K562 (cell line): ENCODE data around the gene PRUNE1. TPM values are rescaled to one million over a fixed set of nuclear protein-coding genes. Genes with fewer than 3 reads are reported as not detected.
A peak's percentile ranks its signal among the peaks of the same experiment; 100 is the strongest.

ENCODE experiments used
- MYC ChIP-seq, 2 experiments: fragments of 250-450 bp in 1 of 2; sonication (Bioruptor Pico) in 1 of 2; IDR thresholded peaks; 2 replicates each; pipeline versions ENCODE4 v1.5.1 to v1.6.1; 2012 to 2021; ENCODE audit warnings: low read depth in 2 of 2, borderline replicate concordance in 1 of 2, improper control_type of control experiment in 1 of 2, low read length in 1 of 2, mild to moderate bottlenecking in 1 of 2, moderate library complexity in 1 of 2
- NFYB ChIP-seq: IDR thresholded peaks from 2 replicates; pipeline ENCODE4 v1.6.1; 2011; ENCODE audit warnings: mild to moderate bottlenecking, moderate library complexity; ENCODE audit not compliant: insufficient read length; ENCODE audit errors: extremely low read depth
- POLR2A ChIP-seq: fragments of 450-650 bp; conservative IDR thresholded peaks from 2 replicates; pipeline ENCODE4 v1.6.1; 2016
- POLR2G ChIP-seq: fragments of 200-400 bp; formaldehyde crosslinking; IDR thresholded peaks from 2 replicates; pipeline ENCODE4 v1.6.1; 2017; ENCODE audit warnings: low read depth, mild to moderate bottlenecking, antibody characterized with exemption, low read length, moderate library complexity
- RBFOX2 ChIP-seq: fragments of 200-400 bp; formaldehyde crosslinking; IDR thresholded peaks from 2 replicates; pipeline ENCODE4 v1.6.1; 2017; ENCODE audit warnings: low read depth, mild to moderate bottlenecking, low read length, moderate library complexity
- RBM22 ChIP-seq: fragments of 200-400 bp; formaldehyde crosslinking; IDR thresholded peaks from 2 replicates; pipeline ENCODE4 v1.6.1; 2018; ENCODE audit warnings: low read length, low read depth; ENCODE audit not compliant: poor library complexity, severe bottlenecking
- TFAM ChIP-seq: fragments of 250-450 bp; sonication (Bioruptor Pico); conservative IDR thresholded peaks from 2 replicates; pipeline ENCODE4 v1.5.0; 2021; ENCODE audit warnings: mild to moderate bottlenecking, moderate library complexity
- TOE1 ChIP-seq, 2 experiments: fragments of 450-650 bp in 1 of 2; sonication (generic) in 1 of 2; formaldehyde crosslinking in 1 of 2; IDR thresholded peaks; 2 replicates each; pipeline versions ENCODE4 v1.7.1 to v1.8.0; 2016 to 2022; ENCODE audit warnings: borderline replicate concordance in 2 of 2, mild to moderate bottlenecking in 2 of 2, antibody characterized with exemption in 1 of 2, inconsistent platforms in 1 of 2, low read depth in 1 of 2, missing genetic modification reagents in 1 of 2, moderate library complexity in 1 of 2
- polyA plus RNA-seq, 8 experiments: library from polyadenylated mRNA; depleted of rRNA in 4 of 8; stranded (reverse) in 5 of 8; unstranded in 3 of 8; fragments of >200 nt; fragmentation: Nextera tagmentation in 2 of 8; fragmentation: Illumina TruSeq in 1 of 8; extraction: Ambion mirVana in 2 of 8; extraction: Trizol in 1 of 8; gene quantifications; 2 replicates each; pipeline versions ENCODE4 v1.2.1 to v1.2.3, GENCODE V29; 2011 to 2014; ENCODE audit warnings: inconsistent platforms in 1 of 8, missing spikeins in 1 of 8
- total RNA-seq, 7 experiments: library from RNA; depleted of rRNA in 6 of 7; stranded (reverse); fragments of >200 nt in 6 of 7; fragmentation: Illumina TruSeq in 2 of 7; extraction: Trizol in 2 of 7; gene quantifications; 2 replicates each; pipeline versions ENCODE4 v1.2.1 to v1.2.3, GENCODE V29; 2011 to 2021; ENCODE audit warnings: low replicate concordance in 1 of 7
- TF ChIP-seq, protein P1 (sequence below): fragments of 450-650 bp; IDR thresholded peaks from 2 replicates; pipeline ENCODE4 v1.6.1; 2018; ENCODE audit warnings: mild to moderate bottlenecking, low read depth; ENCODE audit not compliant: partially characterized antibody
- TF ChIP-seq, protein P2 (sequence below): fragments of 450-650 bp; IDR thresholded peaks from 2 replicates; pipeline ENCODE4 v1.6.1; 2017; ENCODE audit warnings: antibody characterized with exemption, mild to moderate bottlenecking

PRUNE1 gene
- total and polyA plus RNA-seq, 9 of the 15 experiments (the other 6 are each of a cell fraction or from before 2014, with no cell fraction given), result 16.7 to 48.3 (median 26.2) TPM

DNA sequence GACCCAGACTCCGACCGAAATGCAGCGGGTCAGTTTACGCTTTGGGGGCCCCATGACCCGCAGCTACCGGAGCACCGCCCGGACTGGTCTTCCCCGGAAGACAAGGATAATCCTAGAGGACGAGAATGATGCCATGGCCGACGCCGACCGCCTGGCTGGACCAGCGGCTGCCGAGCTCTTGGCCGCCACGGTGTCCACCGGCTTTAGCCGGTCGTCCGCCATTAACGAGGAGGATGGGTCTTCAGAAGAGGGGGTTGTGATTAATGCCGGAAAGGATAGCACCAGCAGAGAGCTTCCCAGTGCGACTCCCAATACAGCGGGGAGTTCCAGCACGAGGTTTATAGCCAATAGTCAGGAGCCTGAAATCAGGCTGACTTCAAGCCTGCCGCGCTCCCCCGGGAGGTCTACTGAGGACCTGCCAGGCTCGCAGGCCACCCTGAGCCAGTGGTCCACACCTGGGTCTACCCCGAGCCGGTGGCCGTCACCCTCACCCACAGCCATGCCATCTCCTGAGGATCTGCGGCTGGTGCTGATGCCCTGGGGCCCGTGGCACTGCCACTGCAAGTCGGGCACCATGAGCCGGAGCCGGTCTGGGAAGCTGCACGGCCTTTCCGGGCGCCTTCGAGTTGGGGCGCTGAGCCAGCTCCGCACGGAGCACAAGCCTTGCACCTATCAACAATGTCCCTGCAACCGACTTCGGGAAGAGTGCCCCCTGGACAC is 39.8 kb downstream of the PRUNE1 start (continued):
- TF ChIP-seq TOE1 (IDR thresholded peaks at IDR 0.05; ENCODE audit: borderline replicate concordance) (no peak), TOE1 (CRISPR knock-in tag; IDR thresholded peaks at IDR 0.05; ENCODE audit: borderline replicate concordance, low read depth) (0 out of 2 replicates have a peak, but pooled peaks have one; percentile 61), NFYB (no peak), RBM22 (peak; percentile 77), POLR2G (peak; percentile 78), RBFOX2 (peak; percentile 58), POLR2A (peak; percentile 17; the same call in 1 of the 2 replicates), TFAM (CRISPR knock-in tag) (no peak), MYC (IDR thresholded peaks at IDR 0.05; ENCODE audit: low read depth, low read length) (no peak), MYC (CRISPR knock-in tag; IDR thresholded peaks at IDR 0.05; ENCODE audit: borderline replicate concordance, low read depth) (0 out of 2 replicates have a peak, but pooled peaks have one; percentile 55)
- TF ChIP-seq, protein P1, sequence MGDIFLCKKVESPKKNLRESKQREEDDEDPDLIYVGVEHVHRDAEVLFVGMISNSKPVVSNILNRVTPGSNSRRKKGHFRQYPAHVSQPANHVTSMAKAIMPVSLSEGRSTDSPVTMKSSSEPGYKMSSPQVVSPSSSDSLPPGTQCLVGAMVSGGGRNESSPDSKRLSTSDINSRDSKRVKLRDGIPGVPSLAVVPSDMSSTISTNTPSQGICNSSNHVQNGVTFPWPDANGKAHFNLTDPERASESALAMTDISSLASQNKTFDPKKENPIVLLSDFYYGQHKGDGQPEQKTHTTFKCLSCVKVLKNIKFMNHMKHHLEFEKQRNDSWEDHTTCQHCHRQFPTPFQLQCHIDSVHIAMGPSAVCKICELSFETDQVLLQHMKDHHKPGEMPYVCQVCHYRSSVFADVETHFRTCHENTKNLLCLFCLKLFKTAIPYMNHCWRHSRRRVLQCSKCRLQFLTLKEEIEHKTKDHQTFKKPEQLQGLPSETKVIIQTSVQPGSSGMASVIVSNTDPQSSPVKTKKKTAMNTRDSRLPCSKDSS, result no peak
- TF ChIP-seq, protein P2, sequence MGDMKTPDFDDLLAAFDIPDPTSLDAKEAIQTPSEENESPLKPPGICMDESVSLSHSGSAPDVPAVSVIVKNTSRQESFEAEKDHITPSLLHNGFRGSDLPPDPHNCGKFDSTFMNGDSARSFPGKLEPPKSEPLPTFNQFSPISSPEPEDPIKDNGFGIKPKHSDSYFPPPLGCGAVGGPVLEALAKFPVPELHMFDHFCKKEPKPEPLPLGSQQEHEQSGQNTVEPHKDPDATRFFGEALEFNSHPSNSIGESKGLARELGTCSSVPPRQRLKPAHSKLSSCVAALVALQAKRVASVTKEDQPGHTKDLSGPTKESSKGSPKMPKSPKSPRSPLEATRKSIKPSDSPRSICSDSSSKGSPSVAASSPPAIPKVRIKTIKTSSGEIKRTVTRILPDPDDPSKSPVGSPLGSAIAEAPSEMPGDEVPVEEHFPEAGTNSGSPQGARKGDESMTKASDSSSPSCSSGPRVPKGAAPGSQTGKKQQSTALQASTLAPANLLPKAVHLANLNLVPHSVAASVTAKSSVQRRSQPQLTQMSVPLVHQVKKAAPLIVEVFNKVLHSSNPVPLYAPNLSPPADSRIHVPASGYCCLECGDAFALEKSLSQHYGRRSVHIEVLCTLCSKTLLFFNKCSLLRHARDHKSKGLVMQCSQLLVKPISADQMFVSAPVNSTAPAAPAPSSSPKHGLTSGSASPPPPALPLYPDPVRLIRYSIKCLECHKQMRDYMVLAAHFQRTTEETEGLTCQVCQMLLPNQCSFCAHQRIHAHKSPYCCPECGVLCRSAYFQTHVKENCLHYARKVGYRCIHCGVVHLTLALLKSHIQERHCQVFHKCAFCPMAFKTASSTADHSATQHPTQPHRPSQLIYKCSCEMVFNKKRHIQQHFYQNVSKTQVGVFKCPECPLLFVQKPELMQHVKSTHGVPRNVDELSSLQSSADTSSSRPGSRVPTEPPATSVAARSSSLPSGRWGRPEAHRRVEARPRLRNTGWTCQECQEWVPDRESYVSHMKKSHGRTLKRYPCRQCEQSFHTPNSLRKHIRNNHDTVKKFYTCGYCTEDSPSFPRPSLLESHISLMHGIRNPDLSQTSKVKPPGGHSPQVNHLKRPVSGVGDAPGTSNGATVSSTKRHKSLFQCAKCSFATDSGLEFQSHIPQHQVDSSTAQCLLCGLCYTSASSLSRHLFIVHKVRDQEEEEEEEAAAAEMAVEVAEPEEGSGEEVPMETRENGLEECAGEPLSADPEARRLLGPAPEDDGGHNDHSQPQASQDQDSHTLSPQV, result peak; percentile 37; the same call in 1 of the 2 replicates
